HEK293 (cell line): ENCODE data around the gene MKX.
A peak's percentile ranks its signal among the peaks of the same experiment; 100 is the strongest.

Experiments
- CTCF ChIA-PET: fragments of 350-600 bp; formaldehyde crosslinking; extraction: SDS; loops from one replicate; lab custom pipeline; 2021; ENCODE audit warnings: antibody characterized with exemption; lab: Yijun Ruan, JAX
- POLR2A ChIA-PET: fragments of 300-600 bp; formaldehyde crosslinking; extraction: SDS; loops from one replicate; lab custom pipeline; 2020; ENCODE audit warnings: antibody characterized with exemption, inconsistent platforms; lab: Yijun Ruan, JAX
- H3K27ac ChIP-seq: fragments of 200-500 bp; sonication (Bioruptor generic); 2 replicates; pipeline ENCODE4 v1.5.1; 2014; ENCODE audit warnings: low read depth, low read length, control low read depth, inconsistent platforms; ENCODE audit errors: extremely low read depth
- H3K36me3 ChIP-seq, 2 experiments: fragments of 200-500 bp in 1 of 2; sonication (Bioruptor generic) in 1 of 2; 1 replicate in 1 of 2; 2 replicates in 1 of 2; pipeline ENCODE4 v1.5.1; 2014 to 2017; ENCODE audit warnings: inconsistent platforms in 2 of 2, low read length in 2 of 2; ENCODE audit not compliant: control insufficient read depth in 2 of 2, insufficient read depth in 1 of 2
- H3K4me1 ChIP-seq: fragments of 200-500 bp; sonication (Bioruptor generic); 2 replicates; pipeline ENCODE4 v1.5.1; 2014; ENCODE audit warnings: mild to moderate bottlenecking, low read length, inconsistent platforms; ENCODE audit not compliant: control insufficient read depth, insufficient read depth
- H3K4me3 ChIP-seq: 2 replicates; pipeline ENCODE4 v1.5.1; 2011; ENCODE audit warnings: low read depth, mild to moderate bottlenecking, control low read depth, low read length, moderate library complexity
- H3K9me3 ChIP-seq: fragments of 200-500 bp; sonication (Bioruptor generic); 2 replicates; pipeline ENCODE4 v1.5.1; 2014; ENCODE audit warnings: low read depth, low read length, inconsistent platforms; ENCODE audit not compliant: control insufficient read depth, insufficient read depth
- AEBP2 ChIP-seq: fragments of 450-650 bp; formaldehyde crosslinking; IDR thresholded peaks from 2 replicates; pipeline ENCODE4 v1.5.1; 2016; ENCODE audit warnings: missing biosample characterization, missing genetic modification characterization, borderline replicate concordance
- EGR2 ChIP-seq: fragments of 450-650 bp; formaldehyde crosslinking; IDR thresholded peaks from 2 replicates; pipeline ENCODE4 v1.5.1; 2016; ENCODE audit warnings: low read depth, missing biosample characterization, missing genetic modification characterization
- ELK4 ChIP-seq: IDR thresholded peaks from 2 replicates; pipeline ENCODE4 v1.6.1; 2011; ENCODE audit warnings: mild to moderate bottlenecking, low read depth, low read length, borderline replicate concordance
- GLI4 ChIP-seq: fragments of 450-650 bp; formaldehyde crosslinking; IDR thresholded peaks from 2 replicates; pipeline ENCODE4 v1.5.1; 2016; ENCODE audit warnings: missing biosample characterization, missing genetic modification characterization
- OVOL3 ChIP-seq: fragments of 450-650 bp; formaldehyde crosslinking; IDR thresholded peaks from 2 replicates; pipeline ENCODE4 v1.5.1; 2016; ENCODE audit warnings: missing biosample characterization, missing genetic modification characterization
- PBX3 ChIP-seq: sonication (generic); formaldehyde crosslinking; IDR thresholded peaks from 2 replicates; pipeline ENCODE4 v1.8.1; 2022; ENCODE audit warnings: mild to moderate bottlenecking, moderate library complexity, missing genetic modification reagents
- SCRT2 ChIP-seq: fragments of 450-650 bp; formaldehyde crosslinking; IDR thresholded peaks from 2 replicates; pipeline ENCODE4 v1.5.1; 2016; ENCODE audit warnings: missing biosample characterization, missing genetic modification characterization
- SP2 ChIP-seq: fragments of 450-650 bp; formaldehyde crosslinking; IDR thresholded peaks from 2 replicates; pipeline ENCODE4 v1.5.1; 2016; ENCODE audit warnings: missing biosample characterization, missing genetic modification characterization
- ZBTB1 ChIP-seq: fragments of 450-650 bp; formaldehyde crosslinking; IDR thresholded peaks from 2 replicates; pipeline ENCODE4 v1.5.1; 2016; ENCODE audit warnings: missing biosample characterization, missing genetic modification characterization
- ZBTB11 ChIP-seq: fragments of 450-650 bp; formaldehyde crosslinking; conservative IDR thresholded peaks from 2 replicates; pipeline ENCODE4 v1.5.1; 2016; ENCODE audit warnings: low read depth, missing biosample characterization, missing genetic modification characterization
- ZFP69B ChIP-seq: fragments of 450-650 bp; formaldehyde crosslinking; IDR thresholded peaks from 2 replicates; pipeline ENCODE4 v1.5.1; 2016; ENCODE audit warnings: missing biosample characterization, missing genetic modification characterization
- ZNF112 ChIP-seq: fragments of 450-650 bp; formaldehyde crosslinking; IDR thresholded peaks from 2 replicates; pipeline ENCODE4 v1.5.0; 2017; ENCODE audit warnings: missing biosample characterization, missing genetic modification characterization
- ZNF221 ChIP-seq: fragments of 450-650 bp; formaldehyde crosslinking; IDR thresholded peaks from 2 replicates; pipeline ENCODE4 v1.5.1; 2017; ENCODE audit warnings: missing biosample characterization, missing genetic modification characterization, borderline replicate concordance
- ZNF24 ChIP-seq: fragments of 450-650 bp; formaldehyde crosslinking; IDR thresholded peaks from 2 replicates; pipeline ENCODE4 v1.5.1; 2016; ENCODE audit warnings: missing biosample characterization, missing genetic modification characterization
- ZNF341 ChIP-seq: fragments of 450-650 bp; formaldehyde crosslinking; IDR thresholded peaks from 2 replicates; pipeline ENCODE4; 2016; ENCODE audit warnings: low read depth, missing biosample characterization, missing genetic modification characterization
- ZNF473 ChIP-seq: fragments of 450-650 bp; formaldehyde crosslinking; IDR thresholded peaks from 2 replicates; pipeline ENCODE4 v1.5.1; 2017; ENCODE audit warnings: missing biosample characterization, missing genetic modification characterization
- ZNF501 ChIP-seq: fragments of 450-650 bp; formaldehyde crosslinking; IDR thresholded peaks from 2 replicates; pipeline ENCODE4 v1.5.1; 2016; ENCODE audit warnings: missing biosample characterization, missing genetic modification characterization
- ZNF670 ChIP-seq: fragments of 450-650 bp; formaldehyde crosslinking; IDR thresholded peaks from 2 replicates; pipeline ENCODE4 v1.5.1; 2016; ENCODE audit warnings: missing biosample characterization, missing genetic modification characterization, low read depth
- ZNF692 ChIP-seq: fragments of 450-650 bp; formaldehyde crosslinking; IDR thresholded peaks from 2 replicates; pipeline ENCODE4 v1.5.1; 2016; ENCODE audit warnings: missing biosample characterization, missing genetic modification characterization
- ZNF777 ChIP-seq: fragments of 450-650 bp; formaldehyde crosslinking; IDR thresholded peaks from 2 replicates; pipeline ENCODE4 v1.5.1; 2017; ENCODE audit warnings: missing biosample characterization, missing genetic modification characterization, borderline replicate concordance
- ZSCAN5A ChIP-seq: fragments of 450-650 bp; formaldehyde crosslinking; IDR thresholded peaks from 2 replicates; pipeline ENCODE4 v1.5.1; 2016; ENCODE audit warnings: missing biosample characterization, missing genetic modification characterization

Gene MKX

GRCh38 chr10:27714349-27714748, 31.3 kb downstream of the MKX start (continued):
- no peak for TF ChIP-seq AEBP2
- TF ChIP-seq ZNF473: no peak
- TF ChIP-seq ZNF112 (tag by site-specific recombination): no peak
- no peak for TF ChIP-seq ZNF692 (tag by site-specific recombination)
- TF ChIP-seq ZFP69B (tag by site-specific recombination): no peak
- TF ChIP-seq EGR2 (tag by site-specific recombination): no peak

- Histone ChIP-seq H3K4me3 (no peak overlapping the region), H3K27ac (no peak overlapping the region), H3K4me1 (peaks cover 9% of the 10 kb centered on the region), H3K9me3 (no peaks in the 10 kb centered on the region), H3K36me3 (no peaks in the 10 kb centered on the region; a peak in 1 of 3 replicates)
- ChIA-PET POLR2A (no interaction called here), CTCF (interaction anchor here (0.7 kb wide), 1 partner anchor 70 kb away, joined by 3 read pairs; no protein-coding TSS in a partner anchor)
- TF ChIP-seq SCRT2 (tag by site-specific recombination) (peak; percentile 66), ZNF341 (tag by site-specific recombination) (peak; percentile 44; the same call in 1 of the 2 replicates), GLI4 (no peak)
These were observed 31.7 kb downstream of the MKX start for GRCh38 chr10:27713941-27714340.

- ChIA-PET CTCF (interaction anchor here (0.7 to 1.4 kb wide), 3 partner anchors 15 to 371 kb away, joined by 3 read pairs; no protein-coding TSS in a partner anchor), POLR2A (no interaction called here)
- Histone ChIP-seq H3K27ac (no peak overlapping the region), H3K4me1 (peaks cover 9% of the 10 kb centered on the region), H3K36me3 (no peaks in the 10 kb centered on the region; a peak in 1 of 3 replicates), H3K9me3 (no peaks in the 10 kb centered on the region), H3K4me3 (no peak overlapping the region)
- TF ChIP-seq AEBP2 (no peak), SP2 (no peak), ZNF221 (tag by site-specific recombination) (no peak), ZFP69B (tag by site-specific recombination) (no peak), OVOL3 (no peak), ZBTB1 (tag by site-specific recombination) (no peak), ZNF24 (tag by site-specific recombination) (no peak), ZNF777 (tag by site-specific recombination) (no peak), PBX3 (CRISPR knock-in tag) (no peak), ZNF670 (tag by site-specific recombination) (no peak), ELK4 (no peak), ZNF501 (tag by site-specific recombination) (no peak), ZSCAN5A (no peak), ZBTB11 (tag by site-specific recombination) (no peak)
These were observed 35.6 kb downstream of the MKX start for GRCh38 chr10:27710014-27710413.
